Small intestine (tissue), 7 donors: ENCODE results near the gene TMPRSS9. TPM values are rescaled to one million over a fixed set of nuclear protein-coding genes. Genes with fewer than 3 reads are reported as not detected.
A peak's percentile ranks its signal among the peaks of the same experiment; 100 is the strongest.
"Not testable (repeated sequence)": the region's sequence is repeated elsewhere in the genome, so short reads cannot be mapped to it uniquely, and the experiment has no call there.

Source experiments
- DNase-seq, 2 donors: peaks; one replicate each; pipeline versions ENCODE4 v3.0.0 to v3.0.0-alpha.2; 2013
- FAIRE-seq: peaks from 2 replicates; lab custom pipeline; 2012; peaks lifted over from hg19 to GRCh38; lab: Jason Lieb, UNC
- H3K27ac ChIP-seq, 3 donors: one replicate each; pipeline ENCODE4 v1.5.1; 2013; ENCODE audit warnings: low read length in 2 of 3, mild to moderate bottlenecking in 2 of 3, control low read depth in 1 of 3, inconsistent platforms in 1 of 3, low read depth in 1 of 3, moderate library complexity in 1 of 3
- H3K27me3 ChIP-seq, 3 donors: one replicate each; pipeline ENCODE4 v1.6.1; 2013; ENCODE audit warnings: low read length in 3 of 3, inconsistent platforms in 1 of 3; ENCODE audit not compliant: control insufficient read depth in 3 of 3, insufficient read depth in 3 of 3
- H3K36me3 ChIP-seq, 3 donors: one replicate each; pipeline ENCODE4 v1.6.1; 2013; ENCODE audit warnings: low read length in 3 of 3, inconsistent platforms in 1 of 3, low read depth in 1 of 3, mild to moderate bottlenecking in 1 of 3, moderate library complexity in 1 of 3; ENCODE audit not compliant: control insufficient read depth in 3 of 3, insufficient read depth in 2 of 3
- H3K4me1 ChIP-seq, 3 donors: one replicate each; pipeline ENCODE4 v1.6.1; 2013; ENCODE audit warnings: low read length in 2 of 3, inconsistent platforms in 1 of 3, low read depth in 1 of 3, mild to moderate bottlenecking in 1 of 3, moderate library complexity in 1 of 3; ENCODE audit not compliant: control insufficient read depth in 3 of 3, insufficient read depth in 2 of 3
- H3K4me3 ChIP-seq, 3 donors: one replicate each; pipeline ENCODE4 v1.5.1; 2013; ENCODE audit warnings: low read length in 3 of 3, control low read depth in 1 of 3, inconsistent platforms in 1 of 3, low read depth in 1 of 3, mild to moderate bottlenecking in 1 of 3, moderate library complexity in 1 of 3
- H3K9me3 ChIP-seq, 2 donors: one replicate each; pipeline ENCODE4 v1.6.1; 2013; ENCODE audit warnings: low read depth in 1 of 2, low read length in 1 of 2; ENCODE audit not compliant: control insufficient read depth in 2 of 2, insufficient read depth in 1 of 2
- WGBS, 3 donors: extraction: QIAGEN DNeasy Blood & Tissue Kit; methylation state at CpG; one replicate each; pipeline ENCODE4 v1.1.7; 2013; 5-methylcytosine and 5-hydroxymethylcytosine counted together
- polyA plus RNA-seq, 4 donors: library from polyadenylated mRNA; stranded (reverse) in 3 of 4; unstranded in 1 of 4; fragments of 200-250 nt in 3 of 4; fragments of 120-200 nt in 1 of 4; gene quantifications; one replicate each; pipeline versions ENCODE4 v1.2.1 to v1.2.3, GENCODE V29; 2013
- donor health status: healthy with polysubstance abuse.
- donor health status: control.
- donor health status: control.
- donor health status: Bipolar disorder and iron deficiency.
- donor health status: healthy.

The TMPRSS9 gene
- polyA plus RNA-seq, 4 donors = 0.53 to 0.54 TPM; not detected in 2

- DNase-seq (no peak), FAIRE-seq (no peak)
- no peaks in the 10 kb centered on the region for H3K27me3 ChIP-seq
- H3K36me3 ChIP-seq = peaks cover 0 to 32% (median 0%) of the 10 kb centered on the region in 3 donors
- no peak overlapping the region for H3K27ac ChIP-seq
- WGBS, 3 donors = 88 to 93% (median 93%) methylated on average over 18 to 19 of the region's 19 CpGs
- no peak overlapping the region for H3K4me3 ChIP-seq
- H3K4me1 ChIP-seq = no peaks in the 10 kb centered on the region
- H3K9me3 ChIP-seq = peaks cover 0 to 2% of the 10 kb centered on the region in 2 donors
These were observed 56.4 kb downstream of the TMPRSS9 start for GRCh38 chr19:2416321-2417097.

- not testable (repeated sequence) for FAIRE-seq, H3K27me3 ChIP-seq
- 97 to 99% (median 97%) methylated on average over 8 of the region's 8 CpGs for WGBS, 3 donors
These were observed 57.4 kb downstream of the TMPRSS9 start for GRCh38 chr19:2417436-2417835.

GRCh38 chr19:2417881-2418406 is 57.9 kb downstream of the TMPRSS9 start:
- Histone ChIP-seq H3K4me3 (no peak overlapping the region), H3K27me3 (no peaks in the 10 kb centered on the region), H3K27ac (no peak overlapping the region), H3K4me1 (no peaks in the 10 kb centered on the region), H3K36me3 (peaks cover 0 to 41% (median 0%) of the 10 kb centered on the region in 3 donors), H3K9me3 (no peaks in the 10 kb centered on the region)
- no peak for FAIRE-seq
- DNase-seq = no peak
- whole genome bisulfite sequencing, 3 donors = 69 to 85% (median 78%) methylated on average over 13 of the region's 13 CpGs

More at GRCh38 chr19:2417436-2417835, 57.4 kb downstream of the TMPRSS9 start:
- not testable (repeated sequence) for H3K4me3 ChIP-seq, H3K27ac ChIP-seq, H3K9me3 ChIP-seq, DNase-seq, H3K4me1 ChIP-seq
- H3K36me3 ChIP-seq = peaks cover 0 to 39% (median 0%) of the 10 kb centered on the region in 3 donors

DNA sequence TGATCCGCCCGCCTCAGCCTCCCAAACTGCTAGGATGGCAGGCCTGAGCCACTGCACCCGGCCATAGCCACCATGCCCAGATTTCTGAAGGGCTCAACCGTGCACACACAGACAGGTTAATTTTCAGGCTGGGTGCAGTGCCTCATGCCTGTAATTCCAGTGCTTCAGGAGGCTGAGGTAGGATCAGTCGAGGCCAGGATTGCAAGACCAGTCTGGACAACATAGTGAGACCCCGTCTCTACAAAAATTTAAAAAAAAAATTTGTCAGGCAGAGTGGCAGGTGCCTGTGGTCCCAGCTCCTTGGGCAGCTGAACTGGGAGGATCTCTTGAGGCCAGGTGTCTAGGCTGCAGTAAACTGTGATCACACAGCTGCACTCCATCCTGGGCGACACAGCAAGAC is 59.7 kb downstream of the TMPRSS9 start:
- Histone ChIP-seq H3K4me1 (no peaks in the 10 kb centered on the region), H3K36me3 (peaks cover 0 to 57% (median 0%) of the 10 kb centered on the region in 3 donors), H3K27me3 (no peaks in the 10 kb centered on the region), H3K4me3 (no peak overlapping the region), H3K9me3 (no peaks in the 10 kb centered on the region), H3K27ac (no peak overlapping the region)
- 93 to 97% (median 93%) methylated on average over 7 of the region's 7 CpGs for whole genome bisulfite sequencing, 3 donors
- FAIRE-seq (no peak), DNase-seq (no peak)

DNA sequence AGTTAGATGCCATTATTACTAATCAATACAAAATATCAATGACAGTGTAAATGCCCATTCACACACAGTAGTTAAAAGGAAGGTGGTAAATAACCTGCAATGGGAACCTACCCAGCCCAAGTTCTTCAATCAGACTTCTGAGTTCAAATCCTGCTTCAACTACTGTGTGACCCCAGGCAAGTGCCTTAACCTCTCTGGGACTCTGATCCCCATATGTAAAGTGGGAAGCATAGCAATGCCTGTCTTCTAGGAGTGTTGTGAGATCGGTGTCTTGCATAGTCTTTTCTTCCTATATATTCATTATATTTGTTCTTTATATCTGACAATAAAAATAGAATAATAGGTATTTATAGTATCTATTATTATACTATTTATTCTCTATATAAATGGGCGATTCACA is 60.4 kb downstream of the TMPRSS9 start:
- no peak for FAIRE-seq
- no peak for DNase-seq
- Histone ChIP-seq H3K27me3 (no peaks in the 10 kb centered on the region), H3K4me1 (peaks cover 0 to 2% (median 0%) of the 10 kb centered on the region in 3 donors), H3K9me3 (no peaks in the 10 kb centered on the region), H3K4me3 (no peak overlapping the region), H3K27ac (no peak overlapping the region), H3K36me3 (peaks cover 0 to 56% (median 0%) of the 10 kb centered on the region in 3 donors)
- WGBS, 3 donors = 90 to 96% (median 95%) methylated on average over 2 of the region's 2 CpGs

DNA sequence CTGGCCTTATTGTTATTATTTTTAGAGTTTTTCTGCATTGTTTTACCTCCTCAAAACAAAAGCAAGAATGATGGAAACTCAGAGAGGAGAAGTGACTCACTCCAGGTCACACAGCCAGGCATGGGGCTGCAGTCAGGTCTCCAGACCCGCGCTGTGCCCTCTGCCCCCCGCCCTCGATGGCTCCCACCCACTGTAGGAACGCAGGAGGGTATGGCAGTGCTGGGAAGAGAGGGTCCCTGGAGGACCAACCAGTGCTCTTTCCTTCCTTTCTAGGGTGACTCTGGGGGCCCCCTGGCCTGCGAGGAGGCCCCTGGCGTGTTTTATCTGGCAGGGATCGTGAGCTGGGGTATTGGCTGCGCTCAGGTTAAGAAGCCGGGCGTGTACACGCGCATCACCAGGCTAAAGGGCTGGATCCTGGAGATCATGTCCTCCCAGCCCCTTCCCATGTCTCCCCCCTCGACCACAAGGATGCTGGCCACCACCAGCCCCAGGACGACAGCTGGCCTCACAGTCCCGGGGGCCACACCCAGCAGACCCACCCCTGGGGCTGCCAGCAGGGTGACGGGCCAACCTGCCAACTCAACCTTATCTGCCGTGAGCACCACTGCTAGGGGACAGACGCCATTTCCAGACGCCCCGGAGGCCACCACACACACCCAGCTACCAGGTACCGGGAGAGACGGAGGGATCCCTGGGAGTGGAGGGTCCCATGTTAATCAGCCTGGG is 61.7 kb downstream of the TMPRSS9 start:
- no peak for FAIRE-seq
- no peak overlapping the region for H3K4me3 ChIP-seq
- H3K9me3 ChIP-seq = no peaks in the 10 kb centered on the region
- H3K27ac ChIP-seq = no peak overlapping the region
- H3K4me1 ChIP-seq = peaks cover 0 to 14% (median 3%) of the 10 kb centered on the region in 3 donors
- WGBS, 3 donors = 77 to 87% (median 84%) methylated on average over 23 of the region's 23 CpGs
- no peaks in the 10 kb centered on the region for H3K27me3 ChIP-seq
- no peak for DNase-seq
- peaks cover 0 to 56% (median 0%) of the 10 kb centered on the region in 3 donors for H3K36me3 ChIP-seq

DNA sequence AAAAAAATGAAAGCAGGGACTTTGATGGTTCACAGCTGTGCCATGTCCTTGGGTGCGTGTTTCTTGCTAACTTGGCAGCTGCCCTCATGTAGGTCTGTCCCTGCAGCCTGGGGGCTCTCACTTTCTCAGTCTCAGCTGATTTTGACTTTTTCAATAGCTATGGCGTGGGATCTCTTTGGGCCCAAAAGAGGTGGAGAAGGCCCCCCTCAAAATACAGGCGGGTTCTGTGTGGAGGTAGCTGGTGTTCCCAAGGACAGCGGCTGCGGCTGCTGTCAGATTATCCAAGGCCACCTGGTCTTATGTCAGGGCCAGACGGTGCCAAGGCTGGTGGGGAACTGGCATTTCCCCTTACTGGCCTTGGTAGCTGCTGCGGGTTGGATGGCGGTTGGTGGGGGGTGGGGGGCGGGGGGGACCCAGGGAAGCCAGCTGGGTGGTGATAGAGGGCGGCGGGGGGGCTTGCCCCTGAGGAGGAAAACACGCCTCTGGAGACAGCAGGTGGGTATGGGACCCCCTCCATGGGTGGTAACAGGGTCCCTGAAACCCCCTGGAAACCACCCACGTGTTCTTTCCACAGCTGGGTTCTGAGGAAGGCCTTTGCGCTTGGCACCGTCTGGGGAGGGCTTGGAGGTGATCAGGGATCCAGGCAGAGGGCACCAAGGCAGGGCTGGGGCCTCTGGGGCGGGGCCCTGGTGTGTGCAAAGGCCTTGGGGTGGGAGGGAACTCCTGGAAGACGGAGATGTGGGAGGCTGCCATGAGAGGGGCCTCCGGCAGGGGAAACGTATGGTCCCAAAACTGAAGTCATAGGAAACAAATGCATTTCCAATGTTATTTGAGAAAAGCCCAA is 63.2 kb downstream of the TMPRSS9 start:
- FAIRE-seq (no peak), DNase-seq (peak in 1 of 2 donors; percentile 40)
- Histone ChIP-seq H3K27me3 (no peaks in the 10 kb centered on the region), H3K36me3 (peaks cover 0 to 50% (median 0%) of the 10 kb centered on the region in 3 donors), H3K27ac (no peak overlapping the region), H3K4me1 (peaks cover 0 to 16% (median 3%) of the 10 kb centered on the region in 3 donors), H3K9me3 (no peaks in the 10 kb centered on the region), H3K4me3 (no peak overlapping the region)
- 66 to 75% (median 71%) methylated on average over 17 to 19 of the region's 19 CpGs for WGBS, 3 donors
